ENCODE measurements around the gene GYPB. TPM values are rescaled to one million over a fixed set of nuclear protein-coding genes. Genes with fewer than 3 reads are reported as not detected.

Gene GYPB
- total and polyA plus RNA-seq, 10 of the 15 experiments (the other 5 are each of a cell fraction or from before 2014, with no cell fraction given) = 0.36 TPM; not detected in 9

DNA sequence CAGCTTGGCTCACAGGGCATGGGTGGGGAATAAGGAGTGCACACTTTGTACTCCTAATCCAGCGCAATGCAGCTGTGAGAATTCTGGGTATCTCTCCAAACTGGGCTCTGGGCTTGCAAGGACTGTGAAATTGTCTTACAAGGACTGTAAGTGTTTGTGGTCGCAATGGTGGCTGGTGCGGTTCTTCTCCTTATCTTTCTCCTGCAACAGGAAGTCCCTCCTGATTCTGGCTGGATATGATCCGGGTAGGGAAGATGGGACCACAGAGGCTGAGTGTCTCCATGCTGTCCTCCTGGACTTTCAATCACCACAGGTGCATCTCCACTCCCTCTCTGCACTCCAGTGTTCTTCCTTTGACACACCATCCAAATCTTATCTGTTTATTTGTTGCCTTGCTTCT, 58.1 kb downstream of the GYPB start:
- FAIRE-seq (no peak), ATAC-seq (no peak), DNase-seq (ENCODE audit: low read depth, low spot score) (no peak)
- 47% methylated on average over 3 of the region's 4 CpGs for WGBS (ENCODE audit: insufficient coverage, insufficient replicate concordance, low lambda C conversion rate, missing lambda C conversion rate)
- H3K36me3 ChIP-seq (ENCODE audit: control insufficient read depth in 2 of 2, insufficient read depth in 2 of 2, low read length in 1 of 2) = no peaks in the 10 kb centered on the region
- H3K27ac ChIP-seq (ENCODE audit: control insufficient read depth, insufficient read depth) = no peak overlapping the region
- BruUV-seq (replicated peaks) = no TSS peak
- no peak overlapping the region for H2AFZ ChIP-seq (ENCODE audit: control insufficient read depth, low read depth, low read length)
- intact Hi-C loops (cut with micrococcal nuclease; ENCODE audit: unreplicated experiment) (no loop called here), in situ Hi-C loops (cut with MboI) (no loop called here)
- no peaks in the 10 kb centered on the region for H3K27me3 ChIP-seq (replicated peaks in 1 of 2; ENCODE audit: control insufficient read depth in 2 of 2, insufficient read depth in 2 of 2, low read length in 1 of 2)
- no peaks in the 10 kb centered on the region for H4K20me1 ChIP-seq (ENCODE audit: control insufficient read depth, insufficient read depth)
- no peak overlapping the region for H3K4me3 ChIP-seq
- ChIA-PET POLR2A (no interaction called here), RAD21 (ENCODE audit: unreplicated experiment) (no interaction called here), CTCF (no interaction called here), SMC1A (ENCODE audit: uncharacterized antibody, unreplicated experiment) (no interaction called here)
- H3K4me1 ChIP-seq (ENCODE audit: control insufficient read depth, insufficient read depth, low read length) = no peaks in the 10 kb centered on the region
- H3K4me2 ChIP-seq (ENCODE audit: control insufficient read depth, insufficient read depth) = no peak overlapping the region
- H3K79me2 ChIP-seq (ENCODE audit: control insufficient read depth, insufficient read depth, low read length) = no peaks in the 10 kb centered on the region
- H3K9ac ChIP-seq (ENCODE audit: control insufficient read depth, insufficient read depth, low read length) = no peak overlapping the region
- H3K9me3 ChIP-seq (replicated peaks; ENCODE audit: control insufficient read depth, insufficient read depth, low read length) = no peaks in the 10 kb centered on the region
- TF ChIP-seq, protein P1, sequence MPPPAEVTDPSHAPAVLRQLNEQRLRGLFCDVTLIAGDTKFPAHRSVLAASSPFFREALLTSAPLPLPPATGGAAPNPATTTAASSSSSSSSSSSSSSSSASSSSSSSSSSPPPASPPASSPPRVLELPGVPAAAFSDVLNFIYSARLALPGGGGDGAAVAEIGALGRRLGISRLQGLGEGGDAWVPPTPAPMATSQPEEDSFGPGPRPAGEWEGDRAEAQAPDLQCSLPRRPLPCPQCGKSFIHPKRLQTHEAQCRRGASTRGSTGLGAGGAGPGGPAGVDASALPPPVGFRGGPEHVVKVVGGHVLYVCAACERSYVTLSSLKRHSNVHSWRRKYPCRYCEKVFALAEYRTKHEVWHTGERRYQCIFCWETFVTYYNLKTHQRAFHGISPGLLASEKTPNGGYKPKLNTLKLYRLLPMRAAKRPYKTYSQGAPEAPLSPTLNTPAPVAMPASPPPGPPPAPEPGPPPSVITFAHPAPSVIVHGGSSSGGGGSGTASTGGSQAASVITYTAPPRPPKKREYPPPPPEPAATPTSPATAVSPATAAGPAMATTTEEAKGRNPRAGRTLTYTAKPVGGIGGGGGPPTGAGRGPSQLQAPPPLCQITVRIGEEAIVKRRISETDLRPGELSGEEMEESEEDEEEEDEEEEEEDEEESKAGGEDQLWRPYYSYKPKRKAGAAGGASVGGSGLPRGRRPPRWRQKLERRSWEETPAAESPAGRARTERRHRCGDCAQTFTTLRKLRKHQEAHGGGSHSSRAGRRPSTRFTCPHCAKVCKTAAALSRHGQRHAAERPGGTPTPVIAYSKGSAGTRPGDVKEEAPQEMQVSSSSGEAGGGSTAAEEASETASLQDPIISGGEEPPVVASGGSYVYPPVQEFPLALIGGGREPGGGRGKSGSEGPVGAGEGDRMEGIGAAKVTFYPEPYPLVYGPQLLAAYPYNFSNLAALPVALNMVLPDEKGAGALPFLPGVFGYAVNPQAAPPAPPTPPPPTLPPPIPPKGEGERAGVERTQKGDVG (CRISPR knock-in tag; IDR thresholded peaks at IDR 0.05) = no peak
- no peak for TF ChIP-seq HCFC1 (IDR thresholded peaks at IDR 0.05; ENCODE audit: low read length)
- TF ChIP-seq, protein P2, sequence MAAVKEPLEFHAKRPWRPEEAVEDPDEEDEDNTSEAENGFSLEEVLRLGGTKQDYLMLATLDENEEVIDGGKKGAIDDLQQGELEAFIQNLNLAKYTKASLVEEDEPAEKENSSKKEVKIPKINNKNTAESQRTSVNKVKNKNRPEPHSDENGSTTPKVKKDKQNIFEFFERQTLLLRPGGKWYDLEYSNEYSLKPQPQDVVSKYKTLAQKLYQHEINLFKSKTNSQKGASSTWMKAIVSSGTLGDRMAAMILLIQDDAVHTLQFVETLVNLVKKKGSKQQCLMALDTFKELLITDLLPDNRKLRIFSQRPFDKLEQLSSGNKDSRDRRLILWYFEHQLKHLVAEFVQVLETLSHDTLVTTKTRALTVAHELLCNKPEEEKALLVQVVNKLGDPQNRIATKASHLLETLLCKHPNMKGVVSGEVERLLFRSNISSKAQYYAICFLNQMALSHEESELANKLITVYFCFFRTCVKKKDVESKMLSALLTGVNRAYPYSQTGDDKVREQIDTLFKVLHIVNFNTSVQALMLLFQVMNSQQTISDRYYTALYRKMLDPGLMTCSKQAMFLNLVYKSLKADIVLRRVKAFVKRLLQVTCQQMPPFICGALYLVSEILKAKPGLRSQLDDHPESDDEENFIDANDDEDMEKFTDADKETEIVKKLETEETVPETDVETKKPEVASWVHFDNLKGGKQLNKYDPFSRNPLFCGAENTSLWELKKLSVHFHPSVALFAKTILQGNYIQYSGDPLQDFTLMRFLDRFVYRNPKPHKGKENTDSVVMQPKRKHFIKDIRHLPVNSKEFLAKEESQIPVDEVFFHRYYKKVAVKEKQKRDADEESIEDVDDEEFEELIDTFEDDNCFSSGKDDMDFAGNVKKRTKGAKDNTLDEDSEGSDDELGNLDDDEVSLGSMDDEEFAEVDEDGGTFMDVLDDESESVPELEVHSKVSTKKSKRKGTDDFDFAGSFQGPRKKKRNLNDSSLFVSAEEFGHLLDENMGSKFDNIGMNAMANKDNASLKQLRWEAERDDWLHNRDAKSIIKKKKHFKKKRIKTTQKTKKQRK (IDR thresholded peaks at IDR 0.05; ENCODE audit: low read depth, low read length) = no peak
- TF ChIP-seq PAX8 (IDR thresholded peaks at IDR 0.05) = no peak
- no peak for TF ChIP-seq MXI1 (IDR thresholded peaks at IDR 0.05; ENCODE audit: low read depth, low read length)
- no peak for TF ChIP-seq SUZ12 (IDR thresholded peaks at IDR 0.05; ENCODE audit: unreplicated experiment)
- no peak for TF ChIP-seq RAD51 (IDR thresholded peaks at IDR 0.05)
- TF ChIP-seq RCOR1 (conservative IDR thresholded peaks at IDR 0.05; ENCODE audit: low read depth, low read length) = no peak
- no peak for TF ChIP-seq RELA (IDR thresholded peaks at IDR 0.05; ENCODE audit: borderline replicate concordance, partially characterized antibody)
- TF ChIP-seq NR2F1 (conservative IDR thresholded peaks at IDR 0.05) = no peak
- TF ChIP-seq ZNF274 (IDR thresholded peaks at IDR 0.05; ENCODE audit: insufficient read depth, insufficient read length) = no peak
- no peak for TF ChIP-seq ZNF24 (IDR thresholded peaks at IDR 0.05)
- TF ChIP-seq, protein P3, sequence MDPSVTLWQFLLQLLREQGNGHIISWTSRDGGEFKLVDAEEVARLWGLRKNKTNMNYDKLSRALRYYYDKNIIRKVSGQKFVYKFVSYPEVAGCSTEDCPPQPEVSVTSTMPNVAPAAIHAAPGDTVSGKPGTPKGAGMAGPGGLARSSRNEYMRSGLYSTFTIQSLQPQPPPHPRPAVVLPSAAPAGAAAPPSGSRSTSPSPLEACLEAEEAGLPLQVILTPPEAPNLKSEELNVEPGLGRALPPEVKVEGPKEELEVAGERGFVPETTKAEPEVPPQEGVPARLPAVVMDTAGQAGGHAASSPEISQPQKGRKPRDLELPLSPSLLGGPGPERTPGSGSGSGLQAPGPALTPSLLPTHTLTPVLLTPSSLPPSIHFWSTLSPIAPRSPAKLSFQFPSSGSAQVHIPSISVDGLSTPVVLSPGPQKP (IDR thresholded peaks at IDR 0.05; ENCODE audit: low read depth, low read length) = no peak
- TF ChIP-seq CBX5 (IDR thresholded peaks at IDR 0.05; ENCODE audit: low read depth) = no peak
- no peak for TF ChIP-seq POLR2AphosphoS5 (IDR thresholded peaks at IDR 0.05; ENCODE audit: low read length)
- TF ChIP-seq RBBP5 (conservative IDR thresholded peaks at IDR 0.05) = no peak
- TF ChIP-seq ZNF622 (IDR thresholded peaks at IDR 0.05) = no peak
- TF ChIP-seq, protein P4, sequence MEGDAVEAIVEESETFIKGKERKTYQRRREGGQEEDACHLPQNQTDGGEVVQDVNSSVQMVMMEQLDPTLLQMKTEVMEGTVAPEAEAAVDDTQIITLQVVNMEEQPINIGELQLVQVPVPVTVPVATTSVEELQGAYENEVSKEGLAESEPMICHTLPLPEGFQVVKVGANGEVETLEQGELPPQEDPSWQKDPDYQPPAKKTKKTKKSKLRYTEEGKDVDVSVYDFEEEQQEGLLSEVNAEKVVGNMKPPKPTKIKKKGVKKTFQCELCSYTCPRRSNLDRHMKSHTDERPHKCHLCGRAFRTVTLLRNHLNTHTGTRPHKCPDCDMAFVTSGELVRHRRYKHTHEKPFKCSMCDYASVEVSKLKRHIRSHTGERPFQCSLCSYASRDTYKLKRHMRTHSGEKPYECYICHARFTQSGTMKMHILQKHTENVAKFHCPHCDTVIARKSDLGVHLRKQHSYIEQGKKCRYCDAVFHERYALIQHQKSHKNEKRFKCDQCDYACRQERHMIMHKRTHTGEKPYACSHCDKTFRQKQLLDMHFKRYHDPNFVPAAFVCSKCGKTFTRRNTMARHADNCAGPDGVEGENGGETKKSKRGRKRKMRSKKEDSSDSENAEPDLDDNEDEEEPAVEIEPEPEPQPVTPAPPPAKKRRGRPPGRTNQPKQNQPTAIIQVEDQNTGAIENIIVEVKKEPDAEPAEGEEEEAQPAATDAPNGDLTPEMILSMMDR (IDR thresholded peaks at IDR 0.05 in 2 of 3, conservative IDR thresholded peaks at IDR 0.05 in 1 of 3; ENCODE audit: control insufficient read depth in 2 of 3, extremely low read depth in 1 of 3, insufficient read depth in 1 of 3, low read depth in 3 of 3, low read length in 3 of 3) = no peak

Measured in GM12878 (cell line).